ENCODE measurements around the gene DMBX1.

The DMBX1 gene

DNA sequence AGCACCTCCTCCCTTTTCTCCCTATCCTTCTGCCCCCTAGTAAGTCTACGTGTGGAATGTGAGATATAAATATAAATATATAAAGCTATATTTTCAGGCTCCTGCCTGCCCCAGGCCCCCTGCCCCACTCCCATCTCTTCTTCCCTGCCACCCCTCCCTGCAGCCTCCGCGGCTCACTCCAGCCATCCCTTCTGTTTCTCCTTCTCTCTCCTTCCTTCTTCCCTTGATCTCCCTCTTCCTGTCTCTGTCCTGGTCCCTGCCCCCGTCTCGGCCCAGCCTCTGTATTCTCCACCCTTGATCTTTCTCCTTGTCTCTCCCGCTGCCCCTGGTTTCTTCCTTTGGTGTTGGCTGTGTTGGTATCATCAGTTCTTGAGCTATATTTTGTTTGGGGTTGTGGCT lies 23.2 kb downstream of the DMBX1 start:
- TF ChIP-seq, protein P1, sequence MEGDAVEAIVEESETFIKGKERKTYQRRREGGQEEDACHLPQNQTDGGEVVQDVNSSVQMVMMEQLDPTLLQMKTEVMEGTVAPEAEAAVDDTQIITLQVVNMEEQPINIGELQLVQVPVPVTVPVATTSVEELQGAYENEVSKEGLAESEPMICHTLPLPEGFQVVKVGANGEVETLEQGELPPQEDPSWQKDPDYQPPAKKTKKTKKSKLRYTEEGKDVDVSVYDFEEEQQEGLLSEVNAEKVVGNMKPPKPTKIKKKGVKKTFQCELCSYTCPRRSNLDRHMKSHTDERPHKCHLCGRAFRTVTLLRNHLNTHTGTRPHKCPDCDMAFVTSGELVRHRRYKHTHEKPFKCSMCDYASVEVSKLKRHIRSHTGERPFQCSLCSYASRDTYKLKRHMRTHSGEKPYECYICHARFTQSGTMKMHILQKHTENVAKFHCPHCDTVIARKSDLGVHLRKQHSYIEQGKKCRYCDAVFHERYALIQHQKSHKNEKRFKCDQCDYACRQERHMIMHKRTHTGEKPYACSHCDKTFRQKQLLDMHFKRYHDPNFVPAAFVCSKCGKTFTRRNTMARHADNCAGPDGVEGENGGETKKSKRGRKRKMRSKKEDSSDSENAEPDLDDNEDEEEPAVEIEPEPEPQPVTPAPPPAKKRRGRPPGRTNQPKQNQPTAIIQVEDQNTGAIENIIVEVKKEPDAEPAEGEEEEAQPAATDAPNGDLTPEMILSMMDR (IDR thresholded peaks at IDR 0.05; ENCODE audit: low read depth, low read length): no peak
- no peak overlapping the region for H3K4me3 ChIP-seq (replicated peaks in 1 of 2; ENCODE audit: low read depth in 2 of 2, low read length in 2 of 2)
- DNase-seq (ENCODE audit: low read depth in 2 of 2): no peak

DNA sequence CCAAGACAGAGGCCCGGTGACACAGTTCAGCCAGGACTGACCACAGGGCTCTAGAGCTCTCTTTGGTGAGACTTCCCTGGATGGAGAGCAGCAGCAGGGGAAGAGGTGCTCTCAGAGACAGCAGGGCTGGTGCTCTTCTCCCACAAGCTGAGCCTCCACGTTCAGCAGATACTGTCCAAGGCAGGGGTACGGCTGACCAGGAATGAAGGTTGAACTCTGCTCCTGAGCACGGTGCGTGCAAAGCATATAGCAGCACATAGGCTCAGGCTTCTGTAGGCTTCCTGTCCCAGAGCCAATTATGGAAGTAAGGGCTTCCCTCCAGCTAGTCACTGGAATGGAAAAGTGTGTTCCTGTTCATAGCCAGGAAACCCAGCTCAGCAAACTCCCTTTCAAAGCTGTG lies 23.9 kb downstream of the DMBX1 start:
- DNase-seq (ENCODE audit: low read depth in 2 of 2): no peak
- no peak overlapping the region for H3K4me3 ChIP-seq (replicated peaks in 1 of 2; ENCODE audit: low read depth in 2 of 2, low read length in 2 of 2)
- TF ChIP-seq, protein P1 (IDR thresholded peaks at IDR 0.05; ENCODE audit: low read depth, low read length): no peak

DNA sequence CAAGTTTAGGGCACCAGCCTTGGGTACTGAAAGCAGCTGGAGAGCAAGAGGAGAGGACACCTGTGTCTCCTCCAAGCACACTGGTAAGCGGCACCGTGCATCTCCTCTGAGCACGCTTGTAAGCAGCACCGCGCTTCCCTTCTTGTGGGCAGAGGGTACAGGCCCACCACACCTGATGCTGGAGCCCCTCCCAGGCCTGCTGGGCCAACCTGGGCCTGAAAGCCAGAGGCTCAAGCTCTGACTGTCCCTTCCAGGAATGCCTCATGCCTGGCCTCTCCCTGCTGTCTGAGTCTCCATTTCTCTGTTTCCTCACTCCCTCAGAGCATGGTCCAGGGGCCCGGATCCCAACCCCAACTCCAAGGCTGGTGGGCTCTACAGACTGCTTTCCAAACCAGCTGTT lies 25.9 kb downstream of the DMBX1 start:
- DNase-seq (ENCODE audit: low read depth in 2 of 2): no peak
- TF ChIP-seq, protein P1 (IDR thresholded peaks at IDR 0.05; ENCODE audit: low read depth, low read length): no peak
- H3K4me3 ChIP-seq (replicated peaks in 1 of 2; ENCODE audit: low read depth in 2 of 2, low read length in 2 of 2): no peak overlapping the region

DNA sequence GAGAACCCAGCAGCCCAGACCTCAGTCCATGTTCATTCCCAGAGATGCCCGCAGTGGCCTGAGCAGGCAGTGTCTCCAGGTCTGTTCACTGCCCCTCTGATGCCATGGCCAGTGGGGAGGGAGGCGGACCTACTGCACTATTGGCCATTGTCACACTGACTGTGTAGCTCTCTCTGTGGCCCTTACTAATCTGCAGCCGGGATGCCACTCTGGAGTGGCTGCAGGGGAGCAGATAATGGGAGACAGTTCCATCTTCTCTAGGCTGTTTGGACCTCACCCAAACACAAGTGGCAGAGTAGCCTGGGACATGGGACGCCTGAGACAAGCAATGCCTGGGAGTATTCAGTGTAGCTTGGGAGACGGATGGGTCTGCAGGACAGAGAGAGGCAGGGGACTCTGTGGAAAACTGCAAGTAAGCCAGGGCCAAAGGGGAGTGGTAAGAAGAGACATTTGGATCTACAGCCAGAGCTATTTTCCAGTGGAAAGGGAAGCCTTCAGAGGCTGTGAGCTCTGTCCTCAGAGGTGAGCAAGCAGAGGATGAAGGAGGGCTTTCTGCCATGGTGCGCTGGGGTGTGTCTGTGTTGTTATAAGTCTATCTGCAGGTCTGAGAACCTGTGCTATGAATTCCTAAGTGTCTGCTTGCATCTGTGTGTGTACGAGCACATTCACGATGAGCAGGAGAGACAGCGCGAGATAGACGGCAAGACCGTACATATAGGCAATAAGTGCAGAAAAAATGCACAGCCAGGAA lies 26.7 kb downstream of the DMBX1 start:
- TF ChIP-seq, protein P1 (IDR thresholded peaks at IDR 0.05; ENCODE audit: low read depth, low read length): no peak
- DNase-seq (ENCODE audit: low read depth in 2 of 2): no peak
- H3K4me3 ChIP-seq (replicated peaks in 1 of 2; ENCODE audit: low read depth in 2 of 2, low read length in 2 of 2): no peak overlapping the region

DNA sequence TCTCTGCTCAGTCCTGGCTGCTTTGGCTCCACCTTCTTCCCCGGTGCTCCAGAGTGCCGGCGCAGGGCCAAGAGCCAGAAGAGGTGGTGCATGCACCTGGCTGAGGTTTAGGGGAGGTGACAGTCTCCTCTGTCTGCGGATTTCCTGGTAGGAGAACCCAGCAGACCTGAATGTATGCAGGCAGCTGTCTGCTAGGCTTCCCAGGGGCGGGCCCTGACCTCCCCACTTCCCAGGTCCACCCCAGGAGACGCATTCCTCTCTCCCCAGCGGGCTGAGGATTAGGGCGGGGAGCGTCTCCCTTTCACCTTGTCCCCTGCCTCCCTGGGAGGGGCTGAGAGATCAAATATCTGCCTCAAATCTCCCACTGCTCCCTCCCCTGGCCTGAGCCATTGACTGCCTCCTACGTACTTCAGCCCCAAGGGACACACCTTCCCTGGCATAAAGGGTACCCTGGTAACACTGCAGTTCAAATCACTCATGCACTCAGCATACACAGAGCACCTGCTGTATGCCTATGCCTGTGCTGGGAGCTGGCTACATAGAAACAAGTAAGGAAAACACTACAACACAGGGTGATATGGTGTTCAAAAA lies 27.5 kb downstream of the DMBX1 start:
- TF ChIP-seq, protein P1 (IDR thresholded peaks at IDR 0.05; ENCODE audit: low read depth, low read length): no peak
- H3K4me3 ChIP-seq (replicated peaks in 1 of 2; ENCODE audit: low read depth in 2 of 2, low read length in 2 of 2): no peak overlapping the region
- no peak for DNase-seq (ENCODE audit: low read depth in 2 of 2)

DNA sequence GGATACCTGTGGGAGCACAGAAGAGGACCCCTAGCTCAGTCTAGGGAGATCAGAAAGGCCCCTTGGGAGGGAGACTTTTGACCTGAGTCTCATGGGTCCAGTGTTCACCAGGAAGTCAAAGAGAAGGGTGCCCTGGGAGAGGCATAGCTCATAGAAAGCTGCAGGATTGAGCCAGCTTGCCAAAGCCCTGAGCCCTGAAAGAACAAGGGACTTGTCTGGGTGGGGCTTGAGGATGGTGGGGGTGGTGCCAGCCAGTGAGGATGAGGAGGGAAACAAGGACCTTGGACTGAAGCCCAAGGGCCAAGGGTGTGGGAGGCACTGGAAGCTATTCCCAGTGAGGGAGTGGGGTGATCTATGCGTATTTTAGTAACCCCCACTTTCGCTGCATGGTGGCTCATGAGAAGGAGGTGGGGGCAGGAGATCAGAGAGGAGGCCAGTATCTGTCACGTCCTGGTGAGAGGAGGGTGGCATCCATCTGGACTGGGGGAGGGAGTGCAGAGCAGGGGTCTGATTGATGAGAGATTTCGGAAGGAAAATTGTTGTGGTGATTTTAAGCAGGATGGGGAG lies 28.4 kb downstream of the DMBX1 start:
- no peak overlapping the region for H3K4me3 ChIP-seq (replicated peaks in 1 of 2; ENCODE audit: low read depth in 2 of 2, low read length in 2 of 2)
- DNase-seq (ENCODE audit: low read depth in 2 of 2): no peak
- TF ChIP-seq, protein P1 (IDR thresholded peaks at IDR 0.05; ENCODE audit: low read depth, low read length): no peak
